GM19193 (cell line): Measurements from ENCODE around the gene NUP62.

Source experiments
- POLR2A ChIP-seq: IDR thresholded peaks from 4 replicates; pipeline ENCODE4 v1.6.1; 2011; ENCODE audit not compliant: insufficient read depth, insufficient read length; ENCODE audit errors: extremely low read depth

NUP62 gene

GRCh38 chr19:49861541-49862378 lies 67.5 kb downstream of the NUP62 start:
- no peak for TF ChIP-seq POLR2A

- no peak for TF ChIP-seq POLR2A
These were observed 68.2 kb downstream of the NUP62 start for GRCh38 chr19:49861107-49861506.

- TF ChIP-seq POLR2A: no peak
These were observed 68.8 kb downstream of the NUP62 start for GRCh38 chr19:49860336-49861102.

- no peak for TF ChIP-seq POLR2A
These were observed 69.5 kb downstream of the NUP62 start for GRCh38 chr19:49859682-49860335.

GRCh38 chr19:49858088-49858985 lies 71.0 kb downstream of the NUP62 start:
- no peak for TF ChIP-seq POLR2A

- TF ChIP-seq POLR2A: no peak
These were observed 71.5 kb downstream of the NUP62 start for GRCh38 chr19:49857838-49858087.

- TF ChIP-seq POLR2A: no peak
These were observed 72.1 kb downstream of the NUP62 start for GRCh38 chr19:49857061-49857837.
